Adrenal gland (tissue), 5 donors: ENCODE measurements around the gene PTGIS.

Source experiments
- POLR2A ChIP-seq, 2 donors: fragments of 450-650 bp; IDR thresholded peaks; one replicate each; pipeline ENCODE4 v1.6.1; 2017; ENCODE audit warnings: antibody characterized with exemption in 2 of 2, mild to moderate bottlenecking in 2 of 2, moderate library complexity in 1 of 2
- TF ChIP-seq, protein P1 (sequence below), 6 experiments: fragments of 450-650 bp in 4 of 6; fragments of 200-600 bp in 2 of 6; sonication (generic) in 1 of 6; IDR thresholded peaks; 1 replicate in 5 of 6; 2 replicates in 1 of 6; pipeline versions ENCODE4 v1.5.1 to v1.8.0; 2016 to 2021; ENCODE audit warnings: antibody characterized with exemption in 6 of 6, mild to moderate bottlenecking in 2 of 6, moderate library complexity in 1 of 6
- donor health status: DM: no; HTN: no; CAD: no.

DNA sequence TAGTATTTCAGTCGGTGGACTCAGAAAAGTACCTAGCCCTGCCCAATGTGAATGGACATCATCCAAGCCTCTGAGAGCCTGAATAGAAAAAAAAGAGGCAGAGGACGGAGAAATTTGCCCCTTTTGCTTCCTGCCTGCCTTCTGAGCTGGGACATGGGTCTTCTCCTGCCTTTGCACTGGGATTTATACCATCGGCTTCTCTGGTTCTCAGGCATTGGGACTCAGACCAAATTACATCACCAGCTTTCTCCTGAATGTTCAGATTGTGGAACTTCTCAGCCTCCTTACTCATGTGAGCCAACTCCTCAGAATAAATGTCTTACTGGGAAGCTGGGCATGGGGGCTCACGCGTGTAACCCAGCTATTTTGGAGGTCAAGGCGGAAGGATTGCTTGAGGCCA is 105.3 kb downstream of the PTGIS start:
- TF ChIP-seq, protein P1, sequence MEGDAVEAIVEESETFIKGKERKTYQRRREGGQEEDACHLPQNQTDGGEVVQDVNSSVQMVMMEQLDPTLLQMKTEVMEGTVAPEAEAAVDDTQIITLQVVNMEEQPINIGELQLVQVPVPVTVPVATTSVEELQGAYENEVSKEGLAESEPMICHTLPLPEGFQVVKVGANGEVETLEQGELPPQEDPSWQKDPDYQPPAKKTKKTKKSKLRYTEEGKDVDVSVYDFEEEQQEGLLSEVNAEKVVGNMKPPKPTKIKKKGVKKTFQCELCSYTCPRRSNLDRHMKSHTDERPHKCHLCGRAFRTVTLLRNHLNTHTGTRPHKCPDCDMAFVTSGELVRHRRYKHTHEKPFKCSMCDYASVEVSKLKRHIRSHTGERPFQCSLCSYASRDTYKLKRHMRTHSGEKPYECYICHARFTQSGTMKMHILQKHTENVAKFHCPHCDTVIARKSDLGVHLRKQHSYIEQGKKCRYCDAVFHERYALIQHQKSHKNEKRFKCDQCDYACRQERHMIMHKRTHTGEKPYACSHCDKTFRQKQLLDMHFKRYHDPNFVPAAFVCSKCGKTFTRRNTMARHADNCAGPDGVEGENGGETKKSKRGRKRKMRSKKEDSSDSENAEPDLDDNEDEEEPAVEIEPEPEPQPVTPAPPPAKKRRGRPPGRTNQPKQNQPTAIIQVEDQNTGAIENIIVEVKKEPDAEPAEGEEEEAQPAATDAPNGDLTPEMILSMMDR (IDR thresholded peaks at IDR 0.05) = no peak
- TF ChIP-seq POLR2A (IDR thresholded peaks at IDR 0.05) = no peak
